A549 (cell line): ENCODE measurements around the gene ZFAND2B. TPM values are rescaled to one million over a fixed set of nuclear protein-coding genes. Genes with fewer than 3 reads are reported as not detected.

ENCODE experiments used
- ATAC-seq, 2 experiments: fragments of 200-7000 bp in 1 of 2; fragments of >200 bp in 1 of 2; cut with Nextera tagmentation in 1 of 2; cut with Tn5 transposase in 1 of 2; 3 replicates each; pipeline versions ENCODE4 v1.8.0 to v1.9.1; 2018 to 2020; ENCODE audit warnings: mild to moderate bottlenecking in 1 of 2, moderate library complexity in 1 of 2
- CTCF ChIA-PET: fragments of 300-600 bp; sonication (Branson Sonifier 250); formaldehyde crosslinking; extraction: SDS; loops from one replicate; lab custom pipeline; 2021; ENCODE audit warnings: antibody characterized with exemption, inconsistent platforms; lab: Yijun Ruan, JAX
- POLR2A ChIA-PET: fragments of 350-600 bp; formaldehyde crosslinking; extraction: SDS; loops from one replicate; lab custom pipeline; 2021; ENCODE audit warnings: antibody characterized with exemption, inconsistent platforms; lab: Yijun Ruan, JAX
- DNase-seq, 2 experiments: peaks; one replicate each; pipeline versions ENCODE4 v3.0.0 to v3.0.0-alpha.2; 2011 to 2016; ENCODE audit warnings: low read depth in 1 of 2, low spot score in 1 of 2
- FAIRE-seq: peaks from 2 replicates; lab custom pipeline; 2011; peaks lifted over from hg19 to GRCh38; lab: Jason Lieb, UNC
- H3K27ac ChIP-seq, 2 experiments: fragments of >200 bp; sonication (Bioruptor Twin); formaldehyde crosslinking; 3 replicates each; pipeline ENCODE4 v1.5.1; 2016 to 2017
- H3K4me1 ChIP-seq: fragments of >200 bp; sonication (Bioruptor Twin); formaldehyde crosslinking; 3 replicates; pipeline ENCODE4 v1.6.1; 2016
- H3K4me2 ChIP-seq: fragments of >200 bp; sonication (Bioruptor Twin); formaldehyde crosslinking; 3 replicates; pipeline ENCODE4 v1.6.1; 2016
- H3K4me3 ChIP-seq: fragments of >200 bp; sonication (Bioruptor Twin); formaldehyde crosslinking; 3 replicates; pipeline ENCODE4 v1.5.1; 2016
- H3K9me3 ChIP-seq: fragments of >200 bp; sonication (Bioruptor Twin); formaldehyde crosslinking; 3 replicates; pipeline ENCODE4 v1.6.1; 2016
- CHD2 ChIP-seq: fragments of 150-350 bp; IDR thresholded peaks from 2 replicates; pipeline ENCODE4 v1.6.1; 2014; ENCODE audit warnings: low read length; ENCODE audit not compliant: partially characterized antibody
- E2F6 ChIP-seq: IDR thresholded peaks from 2 replicates; pipeline ENCODE4 v1.6.1; 2012; ENCODE audit warnings: low read depth, borderline replicate concordance
- EHF ChIP-seq: fragments of 250-450 bp; sonication (Bioruptor Pico); IDR thresholded peaks from 2 replicates; pipeline ENCODE4 v1.5.0; 2020; ENCODE audit warnings: mild to moderate bottlenecking
- EHMT2 ChIP-seq: fragments of 200-600 bp; sonication (generic); IDR thresholded peaks from 2 replicates; pipeline ENCODE4 v1.6.1; 2016; ENCODE audit warnings: antibody characterized with exemption, low read depth, mild to moderate bottlenecking, moderate library complexity
- FOSB ChIP-seq: fragments of 250-450 bp; sonication (Bioruptor Pico); IDR thresholded peaks from 2 replicates; pipeline ENCODE4 v1.5.0; 2020; ENCODE audit warnings: mild to moderate bottlenecking, moderate library complexity
- FOXS1 ChIP-seq: fragments of 250-450 bp; sonication (Bioruptor Pico); IDR thresholded peaks from 2 replicates; pipeline ENCODE4 v1.5.0; 2020; ENCODE audit warnings: mild to moderate bottlenecking, moderate library complexity
- HDAC2 ChIP-seq: fragments of 200-600 bp; sonication (generic); IDR thresholded peaks from 2 replicates; pipeline ENCODE4 v1.6.1; 2016
- HOXA7 ChIP-seq: fragments of 250-450 bp; sonication (Bioruptor Pico); IDR thresholded peaks from 2 replicates; pipeline ENCODE4 v1.5.0; 2020; ENCODE audit warnings: mild to moderate bottlenecking, moderate library complexity
- HOXB13 ChIP-seq: fragments of 250-450 bp; sonication (Bioruptor Pico); IDR thresholded peaks from 2 replicates; pipeline ENCODE4 v1.5.0; 2020; ENCODE audit warnings: low read depth, mild to moderate bottlenecking, moderate library complexity
- KDM5A ChIP-seq: fragments of 200-600 bp; sonication (generic); IDR thresholded peaks from 2 replicates; pipeline ENCODE4 v1.6.1; 2016; ENCODE audit warnings: antibody characterized with exemption, mild to moderate bottlenecking
- MYC ChIP-seq: IDR thresholded peaks from 2 replicates; pipeline ENCODE4 v1.6.1; 2012; ENCODE audit warnings: mild to moderate bottlenecking, inconsistent platforms, low read length, improper control_type of control experiment, borderline replicate concordance
- NFE2L2 ChIP-seq: fragments of 150-350 bp; conservative IDR thresholded peaks from 2 replicates; pipeline ENCODE4 v1.6.1; 2014; ENCODE audit warnings: low read length
- NPAS2 ChIP-seq: fragments of 250-450 bp; sonication (Bioruptor Pico); IDR thresholded peaks from 2 replicates; pipeline ENCODE4 v1.8.0; 2022; ENCODE audit warnings: mild to moderate bottlenecking, moderate library complexity, borderline replicate concordance
- NR3C1 ChIP-seq: fragments of >200 bp; sonication (Bioruptor Twin); formaldehyde crosslinking; IDR thresholded peaks from 3 replicates; pipeline ENCODE4 v1.6.1; 2017
- POLR2AphosphoS2 ChIP-seq: conservative IDR thresholded peaks from 2 replicates; pipeline ENCODE4 v1.6.1; 2012; ENCODE audit warnings: low read length, improper control_type of control experiment, inconsistent platforms
- RARB ChIP-seq: fragments of 250-450 bp; sonication (Bioruptor Pico); IDR thresholded peaks from 2 replicates; pipeline ENCODE4 v1.8.0; 2021; ENCODE audit warnings: mild to moderate bottlenecking, moderate library complexity
- RCOR1 ChIP-seq: fragments of 150-350 bp; IDR thresholded peaks from 2 replicates; pipeline ENCODE4 v1.6.1; 2014; ENCODE audit warnings: antibody characterized with exemption, low read length, low read depth
- RFX5 ChIP-seq: fragments of 450-650 bp; IDR thresholded peaks from 2 replicates; pipeline ENCODE4 v1.7.1; 2014; ENCODE audit warnings: antibody characterized with exemption, mild to moderate bottlenecking, moderate library complexity
- RNF2 ChIP-seq: fragments of 200-600 bp; sonication (generic); IDR thresholded peaks from 2 replicates; pipeline ENCODE4 v1.6.1; 2016; ENCODE audit warnings: low read depth, mild to moderate bottlenecking, antibody characterized with exemption, moderate library complexity, borderline replicate concordance
- SREBF2 ChIP-seq: fragments of 450-650 bp; IDR thresholded peaks from 2 replicates; pipeline ENCODE4 v1.6.1; 2014; ENCODE audit warnings: mild to moderate bottlenecking, moderate library complexity
- TFCP2L1 ChIP-seq: fragments of 250-450 bp; sonication (Bioruptor Pico); IDR thresholded peaks from 2 replicates; pipeline ENCODE4 v1.5.0; 2021; ENCODE audit warnings: mild to moderate bottlenecking
- TP53 ChIP-seq: fragments of 250-450 bp; sonication (Bioruptor Pico); IDR thresholded peaks from 2 replicates; pipeline ENCODE4 v1.5.0; 2021; ENCODE audit warnings: mild to moderate bottlenecking, moderate library complexity
- ZSCAN20 ChIP-seq: fragments of 250-450 bp; sonication (Bioruptor Pico); IDR thresholded peaks from 2 replicates; pipeline ENCODE4 v1.8.0; 2022; ENCODE audit warnings: mild to moderate bottlenecking, moderate library complexity
- WGBS: methylation state at CpG from one replicate; pipeline ENCODE4 v1.1.6; 2017; ENCODE audit errors: missing lambda C conversion rate; 5-methylcytosine and 5-hydroxymethylcytosine counted together
- polyA plus RNA-seq, 4 experiments: library from polyadenylated mRNA; depleted of rRNA in 3 of 4; stranded (reverse); fragments of >200 nt; fragmentation: RNase III in 1 of 4; extraction: RNeasy Plus Mini Kit Qiagen cat#74134 plus additional on column Dnase treatment in 1 of 4; gene quantifications; 2 replicates in 3 of 4; 3 replicates in 1 of 4; pipeline ENCODE4 v1.2.3, GENCODE V29; 2011 to 2017
- TF ChIP-seq, protein P1 (sequence below): fragments of 450-650 bp; IDR thresholded peaks from 2 replicates; pipeline ENCODE4 v1.6.1; 2014; ENCODE audit warnings: antibody characterized with exemption
- TF ChIP-seq, protein P2 (sequence below): fragments of >200 bp; sonication (Bioruptor Twin); formaldehyde crosslinking; IDR thresholded peaks from 3 replicates; pipeline ENCODE4 v1.6.1; 2016
- TF ChIP-seq, protein P3 (sequence below): IDR thresholded peaks from 2 replicates; pipeline ENCODE4 v1.6.1; 2012
- TF ChIP-seq, protein P4 (sequence below): IDR thresholded peaks from 2 replicates; pipeline ENCODE4 v1.6.1; 2012
- TF ChIP-seq, protein P5 (sequence below): fragments of 150-350 bp; IDR thresholded peaks from 2 replicates; pipeline ENCODE4 v1.6.1; 2014; ENCODE audit warnings: low read depth, mild to moderate bottlenecking, low read length

The ZFAND2B gene
- polyA plus RNA-seq, 2 of the 4 experiments (the other 2 are of a cell fraction), result 21.2 to 29.1 TPM

DNA sequence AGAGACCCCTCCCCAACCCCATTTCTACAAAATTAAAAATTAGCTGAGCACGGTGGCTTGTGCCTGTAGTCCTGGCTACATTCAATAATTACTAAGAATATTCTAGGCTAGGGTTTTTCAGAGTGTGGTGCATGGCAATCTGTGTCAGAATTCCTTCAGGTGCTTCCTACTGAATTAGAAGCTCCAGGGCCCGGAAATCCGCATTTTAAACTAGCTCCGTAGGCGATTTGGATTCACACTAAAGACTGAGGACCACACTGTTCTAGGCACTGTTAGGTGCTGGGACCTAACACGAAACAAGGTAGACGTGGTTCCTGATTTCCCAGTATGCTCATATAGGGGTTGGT, 628 bp upstream of the ZFAND2B start:
- H3K4me2 ChIP-seq, result peak overlapping the region; percentile 85
- WGBS, result 15% methylated on average over 7 of the region's 7 CpGs
- peaks cover 16% of the 10 kb centered on the region for H3K4me1 ChIP-seq
- peaks cover 3% of the 10 kb centered on the region; the same call in 1 of the 3 replicates for H3K9me3 ChIP-seq
- FAIRE-seq (no peak), DNase-seq (no peak), ATAC-seq (no peak)
- TF ChIP-seq E2F6 (no peak), SREBF2 (no peak), TFCP2L1 (CRISPR knock-in tag) (no peak), KDM5A (no peak), HDAC2 (no peak), EHF (CRISPR knock-in tag) (no peak), POLR2AphosphoS2 (no peak), EHMT2 (no peak), ZSCAN20 (CRISPR knock-in tag) (no peak), HOXA7 (CRISPR knock-in tag) (no peak), RCOR1 (no peak), HOXB13 (no peak), CHD2 (no peak), NR3C1 (no peak), NPAS2 (CRISPR knock-in tag) (no peak)
- TF ChIP-seq, protein P1, sequence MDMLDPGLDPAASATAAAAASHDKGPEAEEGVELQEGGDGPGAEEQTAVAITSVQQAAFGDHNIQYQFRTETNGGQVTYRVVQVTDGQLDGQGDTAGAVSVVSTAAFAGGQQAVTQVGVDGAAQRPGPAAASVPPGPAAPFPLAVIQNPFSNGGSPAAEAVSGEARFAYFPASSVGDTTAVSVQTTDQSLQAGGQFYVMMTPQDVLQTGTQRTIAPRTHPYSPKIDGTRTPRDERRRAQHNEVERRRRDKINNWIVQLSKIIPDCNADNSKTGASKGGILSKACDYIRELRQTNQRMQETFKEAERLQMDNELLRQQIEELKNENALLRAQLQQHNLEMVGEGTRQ, result no peak
- TF ChIP-seq, protein P2, sequence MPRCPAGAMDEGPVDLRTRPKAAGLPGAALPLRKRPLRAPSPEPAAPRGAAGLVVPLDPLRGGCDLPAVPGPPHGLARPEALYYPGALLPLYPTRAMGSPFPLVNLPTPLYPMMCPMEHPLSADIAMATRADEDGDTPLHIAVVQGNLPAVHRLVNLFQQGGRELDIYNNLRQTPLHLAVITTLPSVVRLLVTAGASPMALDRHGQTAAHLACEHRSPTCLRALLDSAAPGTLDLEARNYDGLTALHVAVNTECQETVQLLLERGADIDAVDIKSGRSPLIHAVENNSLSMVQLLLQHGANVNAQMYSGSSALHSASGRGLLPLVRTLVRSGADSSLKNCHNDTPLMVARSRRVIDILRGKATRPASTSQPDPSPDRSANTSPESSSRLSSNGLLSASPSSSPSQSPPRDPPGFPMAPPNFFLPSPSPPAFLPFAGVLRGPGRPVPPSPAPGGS, result no peak
- TF ChIP-seq, protein P3, sequence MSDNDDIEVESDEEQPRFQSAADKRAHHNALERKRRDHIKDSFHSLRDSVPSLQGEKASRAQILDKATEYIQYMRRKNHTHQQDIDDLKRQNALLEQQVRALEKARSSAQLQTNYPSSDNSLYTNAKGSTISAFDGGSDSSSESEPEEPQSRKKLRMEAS, result no peak
- TF ChIP-seq, protein P4, sequence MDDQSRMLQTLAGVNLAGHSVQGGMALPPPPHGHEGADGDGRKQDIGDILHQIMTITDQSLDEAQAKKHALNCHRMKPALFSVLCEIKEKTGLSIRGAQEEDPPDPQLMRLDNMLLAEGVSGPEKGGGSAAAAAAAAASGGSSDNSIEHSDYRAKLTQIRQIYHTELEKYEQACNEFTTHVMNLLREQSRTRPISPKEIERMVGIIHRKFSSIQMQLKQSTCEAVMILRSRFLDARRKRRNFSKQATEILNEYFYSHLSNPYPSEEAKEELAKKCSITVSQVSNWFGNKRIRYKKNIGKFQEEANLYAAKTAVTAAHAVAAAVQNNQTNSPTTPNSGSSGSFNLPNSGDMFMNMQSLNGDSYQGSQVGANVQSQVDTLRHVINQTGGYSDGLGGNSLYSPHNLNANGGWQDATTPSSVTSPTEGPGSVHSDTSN, result no peak
- peak overlapping the region; percentile 95 to 98 for H3K27ac ChIP-seq
- H3K4me3 ChIP-seq, result peak overlapping the region; percentile 53
- ChIA-PET CTCF (interaction anchor here (0.6 to 3.2 kb wide), 14 partner anchors 9 to 330 kb away, joined by 3 to 20 read pairs (median 4); partner anchors contain the start of gene NHEJ1), POLR2A (interaction anchor here (0.7 to 3.9 kb wide), 9 partner anchors 10 to 148 kb away, joined by 3 to 25 read pairs (median 6); partner anchors contain the start of genes ABCB6, CNPPD1, DNAJB2 and GLB1L)

DNA sequence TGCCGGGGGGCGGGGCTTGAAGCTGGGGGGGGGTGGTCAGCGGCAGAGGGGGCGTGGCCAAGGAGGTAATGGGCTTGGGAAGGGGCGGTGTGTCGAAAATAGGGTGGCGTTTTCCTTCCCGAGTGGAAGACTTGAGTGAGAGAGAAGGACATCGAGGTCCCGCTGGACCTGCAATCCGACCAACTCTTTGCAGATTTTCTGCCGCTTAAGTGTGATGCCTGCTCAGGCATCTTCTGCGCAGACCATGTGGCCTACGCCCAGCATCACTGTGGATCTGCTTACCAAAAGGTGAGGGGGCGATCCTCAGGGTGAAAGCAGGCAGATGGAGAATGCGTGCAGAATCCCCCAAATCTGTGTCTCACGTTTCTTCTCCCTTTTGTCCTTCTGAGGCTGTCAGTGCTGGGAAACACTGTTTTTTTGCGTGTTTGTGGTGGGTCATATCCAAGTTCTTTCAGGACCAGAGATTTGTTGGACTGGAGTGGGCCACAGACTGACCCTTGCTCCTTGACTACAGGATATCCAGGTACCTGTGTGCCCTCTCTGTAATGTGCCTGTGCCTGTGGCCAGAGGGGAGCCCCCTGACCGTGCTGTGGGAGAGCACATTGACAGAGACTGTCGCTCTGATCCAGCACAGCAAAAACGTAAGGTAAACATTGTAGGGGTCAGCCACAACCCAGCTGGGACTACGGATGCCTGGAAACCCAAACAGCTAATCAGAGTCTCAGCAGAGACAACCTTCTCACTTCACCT, 727 bp downstream of the ZFAND2B start:
- peak overlapping the region; percentile 95 to 98 for H3K27ac ChIP-seq
- POLR2A ChIA-PET, result interaction anchor here (0.5 to 3.9 kb wide), 13 partner anchors 10 to 213 kb away, joined by 3 to 25 read pairs (median 6); partner anchors contain the start of genes ABCB6, ANKZF1, CNPPD1 and DNAJB2
- peak overlapping the region; percentile 85 for H3K4me2 ChIP-seq
- peaks cover 3% of the 10 kb centered on the region; the same call in 1 of the 3 replicates for H3K9me3 ChIP-seq
- CTCF ChIA-PET, result interaction anchor here (0.6 to 8.6 kb wide), 13 partner anchors 10 to 91 kb away, joined by 3 to 56 read pairs (median 5); partner anchors contain the start of gene NHEJ1
- ATAC-seq (peak; percentile 26 to 30; a peak in 5 of 6 replicates), FAIRE-seq (no peak), DNase-seq (no peak)
- TF ChIP-seq, protein P5, sequence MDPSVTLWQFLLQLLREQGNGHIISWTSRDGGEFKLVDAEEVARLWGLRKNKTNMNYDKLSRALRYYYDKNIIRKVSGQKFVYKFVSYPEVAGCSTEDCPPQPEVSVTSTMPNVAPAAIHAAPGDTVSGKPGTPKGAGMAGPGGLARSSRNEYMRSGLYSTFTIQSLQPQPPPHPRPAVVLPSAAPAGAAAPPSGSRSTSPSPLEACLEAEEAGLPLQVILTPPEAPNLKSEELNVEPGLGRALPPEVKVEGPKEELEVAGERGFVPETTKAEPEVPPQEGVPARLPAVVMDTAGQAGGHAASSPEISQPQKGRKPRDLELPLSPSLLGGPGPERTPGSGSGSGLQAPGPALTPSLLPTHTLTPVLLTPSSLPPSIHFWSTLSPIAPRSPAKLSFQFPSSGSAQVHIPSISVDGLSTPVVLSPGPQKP, result no peak
- TF ChIP-seq MYC, result no peak
- TF ChIP-seq ZSCAN20 (CRISPR knock-in tag), result no peak
- TF ChIP-seq SREBF2, result no peak
- TF ChIP-seq FOXS1 (CRISPR knock-in tag), result no peak
- no peak for TF ChIP-seq RNF2
- TF ChIP-seq, protein P1, result no peak
- no peak for TF ChIP-seq RARB (CRISPR knock-in tag)
- TF ChIP-seq POLR2AphosphoS2, result no peak
- no peak for TF ChIP-seq NFE2L2
- no peak for TF ChIP-seq TP53 (CRISPR knock-in tag)
- no peak for TF ChIP-seq RFX5
- TF ChIP-seq FOSB, result no peak
- WGBS, result 45% methylated on average over 17 of the region's 22 CpGs
- peak overlapping the region; percentile 53 for H3K4me3 ChIP-seq
- H3K4me1 ChIP-seq, result peaks cover 16% of the 10 kb centered on the region
